Heart right ventricle (tissue), 16 donors: Measurements from ENCODE around the gene TBC1D12. TPM values are rescaled to one million over a fixed set of nuclear protein-coding genes. Genes with fewer than 3 reads are reported as not detected.

ENCODE experiments used
- ATAC-seq, 8 donors: fragments of 200-7000 bp; cut with Tn5 transposase; one replicate each; pipeline ENCODE4 v1.9.1; 2020; ENCODE audit warnings: mild to moderate bottlenecking in 8 of 8, moderate library complexity in 8 of 8, moderate number of reproducible peaks in 1 of 8
- DNase-seq, 2 donors: peaks; one replicate each; pipeline ENCODE4 v3.0.0-alpha.2; 2020
- H3K27ac ChIP-seq, 10 donors: fragments of 200-600 bp; sonication (generic) in 2 of 10; one replicate each; pipeline versions ENCODE4 v1.5.0 to v1.8.0; 2020 to 2022; ENCODE audit warnings: mild to moderate bottlenecking in 3 of 10
- H3K27me3 ChIP-seq, 7 donors: fragments of 200-600 bp; one replicate each; pipeline ENCODE4 v1.8.0; 2021 to 2022; ENCODE audit warnings: mild to moderate bottlenecking in 2 of 7
- H3K36me3 ChIP-seq, 9 donors: fragments of 200-600 bp; sonication (generic) in 1 of 9; one replicate each; pipeline versions ENCODE4 v1.5.0 to v1.8.0; 2020 to 2022; ENCODE audit warnings: mild to moderate bottlenecking in 2 of 9
- H3K4me1 ChIP-seq, 9 donors: fragments of 200-600 bp; sonication (generic) in 1 of 9; one replicate each; pipeline versions ENCODE4 v1.5.0 to v1.8.0; 2020 to 2022; ENCODE audit warnings: mild to moderate bottlenecking in 4 of 9
- H3K4me3 ChIP-seq, 10 donors: fragments of 200-600 bp; sonication (generic) in 2 of 10; one replicate each; pipeline versions ENCODE4 v1.5.0 to v1.8.0; 2020 to 2022; ENCODE audit warnings: mild to moderate bottlenecking in 7 of 10, moderate library complexity in 2 of 10
- H3K9me3 ChIP-seq, 11 donors: fragments of 200-600 bp in 10 of 11; sonication (generic) in 2 of 11; one replicate each; pipeline versions ENCODE4 v1.5.0 to v1.8.0; 2013 to 2022; ENCODE audit warnings: mild to moderate bottlenecking in 2 of 11, control low read depth in 1 of 11, moderate library complexity in 1 of 11
- CTCF ChIP-seq, 9 donors: fragments of 200-600 bp; sonication (generic) in 2 of 9; IDR thresholded peaks; one replicate each; pipeline versions ENCODE4 v1.5.0 to v1.8.0; 2021 to 2022; ENCODE audit warnings: antibody characterized with exemption in 9 of 9, mild to moderate bottlenecking in 5 of 9, moderate library complexity in 1 of 9
- WGBS, 2 donors: extraction: QIAGEN DNeasy Blood & Tissue Kit; methylation state at CpG; one replicate each; pipeline ENCODE4 v1.1.7; 2013; ENCODE audit warnings: inconsistent platforms in 1 of 2; 5-methylcytosine and 5-hydroxymethylcytosine counted together
- intact Hi-C, 10 donors: fragments of 100-400 bp; cut with DNase I; formaldehyde crosslinking; loops; one replicate each; pipeline versions ENCODE4 v1.11.1 to v1.14.2; 2022
- polyA plus RNA-seq, 2 donors: library from polyadenylated mRNA; stranded (reverse); fragments of 200-250 nt; gene quantifications; one replicate each; pipeline ENCODE4 v1.2.3, GENCODE V29; 2013
- total RNA-seq, 10 donors: library from RNA; stranded (reverse); fragmentation: NEBNext Ultra II Directional in 3 of 10; extraction: Animal tissue kit (Norgen Biotek cat#: 25700) in 3 of 10; gene quantifications; one replicate each; pipeline versions ENCODE4 v1.2.1 to v1.2.4, GENCODE V29; 2021 to 2023
- donor health status: Arrhythmogenic right ventricular cardiomyopathy.
- donor health status: ischemic (EF 13 %, LVEDD 7.1; RV severe dilation, severe dysfunction).
- donor health status: healthy with polysubstance abuse.
- donor health status: DM: no; HTN: yes; CAD: no.
- donor health status: DM: no; HTN: no; CAD: no.
- donor health status: ischemic (EF 25% LVEDD 6.9; RV normal size, moderate dysfunction).
- donor health status: ischemic (EF 25% LVEDD 5.7; RV mildly dilated, moderate dysfunction).
- donor health status: healthy.
- donor health status: DM: yes; HTN: yes; CAD: no.
- donor health status: Ischemic cardiomyopathy.
- donor health status: ischemic (EF 35%, LVEDD 5.7; RV mildly dilated, moderate dysfunction).
- donor health status: nonischemic (EF 11% LVEDD 7.7; RV severe dilation, severe dysfunction).
- donor health status: DM: yes; HTN: yes; CAD: no.
- donor health status: PGD.
- donor health status: ischemic (EF 29% LVEDD 5.4; RV normal size, mild dysfunction).
- donor health status: nonischemic (EF 23%, LVEDD 6.1; RV moderate dilation, normal function).

The TBC1D12 gene
- total and polyA plus RNA-seq, 12 donors: 3.7 to 22.9 (median 5.0) TPM

GRCh38 chr10:94407668-94408067 lies 5.3 kb downstream of the TBC1D12 start:
- no peak for ATAC-seq
- Histone ChIP-seq H3K27ac (no peak overlapping the region), H3K4me3 (no peak overlapping the region), H3K9me3 (no peaks in the 10 kb centered on the region), H3K27me3 (peaks cover 0 to 34% (median 0%) of the 10 kb centered on the region in 7 donors), H3K36me3 (no peaks in the 10 kb centered on the region), H3K4me1 (peaks cover 4 to 76% (median 28%) of the 10 kb centered on the region in 9 donors)
- intact Hi-C loops: no loop called here
- no peak for DNase-seq
- WGBS, 2 donors: 75 to 88% methylated on average over 3 of the region's 3 CpGs
- no peak for TF ChIP-seq CTCF (IDR thresholded peaks at IDR 0.05)

- Histone ChIP-seq H3K27me3 (peaks cover 0 to 20% (median 0%) of the 10 kb centered on the region in 7 donors), H3K36me3 (no peaks in the 10 kb centered on the region), H3K4me1 (peaks cover 3 to 82% (median 33%) of the 10 kb centered on the region in 9 donors), H3K9me3 (no peaks in the 10 kb centered on the region), H3K4me3 (no peak overlapping the region), H3K27ac (no peak overlapping the region)
- intact Hi-C loops: no loop called here
- no peak for ATAC-seq
- WGBS, 2 donors: 66 to 68% methylated on average over 7 of the region's 7 CpGs
- DNase-seq: no peak
- no peak for TF ChIP-seq CTCF (IDR thresholded peaks at IDR 0.05)
Measured at GRCh38 chr10:94409021-94409657, 6.8 kb downstream of the TBC1D12 start.

GRCh38 chr10:94411304-94411703 lies 9.0 kb downstream of the TBC1D12 start:
- no peak for ATAC-seq
- TF ChIP-seq CTCF (IDR thresholded peaks at IDR 0.05): no peak
- 96 to 97% methylated on average over 3 of the region's 3 CpGs for WGBS, 2 donors
- no peak for DNase-seq
- Histone ChIP-seq H3K4me3 (no peak overlapping the region), H3K4me1 (peaks cover 0 to 60% (median 19%) of the 10 kb centered on the region in 9 donors), H3K9me3 (no peaks in the 10 kb centered on the region), H3K36me3 (no peaks in the 10 kb centered on the region), H3K27ac (no peak overlapping the region), H3K27me3 (peaks cover 0 to 3% (median 0%) of the 10 kb centered on the region in 7 donors)
- intact Hi-C loops: no loop called here

GRCh38 chr10:94412449-94412848 lies 10.1 kb downstream of the TBC1D12 start:
- 65 to 67% methylated on average over 3 of the region's 3 CpGs for WGBS, 2 donors
- DNase-seq (no peak), ATAC-seq (no peak)
- H3K9me3 ChIP-seq: no peaks in the 10 kb centered on the region
- H3K4me1 ChIP-seq: peaks cover 0 to 57% (median 16%) of the 10 kb centered on the region in 9 donors
- no peak for TF ChIP-seq CTCF (IDR thresholded peaks at IDR 0.05)
- no peaks in the 10 kb centered on the region for H3K36me3 ChIP-seq
- H3K4me3 ChIP-seq: no peak overlapping the region
- H3K27ac ChIP-seq: peak overlapping the region in 1 of 10 donors; percentile 2
- H3K27me3 ChIP-seq: no peaks in the 10 kb centered on the region
- intact Hi-C loops: no loop called here
